Astrocyte (in vitro differentiated cells and primary cell): ENCODE data around the gene CXorf66.

Source experiments
- EZH2 ChIP-seq: IDR thresholded peaks from 2 replicates; pipeline ENCODE4 v1.6.1; 2012; ENCODE audit warnings: mild to moderate bottlenecking, low read length, inconsistent platforms; ENCODE audit not compliant: insufficient read depth
- TF ChIP-seq, protein P1 (sequence below): IDR thresholded peaks from 2 replicates; pipeline ENCODE4 v1.5.1; 2011; ENCODE audit warnings: low read depth, mild to moderate bottlenecking, inconsistent platforms, low read length, moderate library complexity; ENCODE audit not compliant: insufficient read depth

DNA sequence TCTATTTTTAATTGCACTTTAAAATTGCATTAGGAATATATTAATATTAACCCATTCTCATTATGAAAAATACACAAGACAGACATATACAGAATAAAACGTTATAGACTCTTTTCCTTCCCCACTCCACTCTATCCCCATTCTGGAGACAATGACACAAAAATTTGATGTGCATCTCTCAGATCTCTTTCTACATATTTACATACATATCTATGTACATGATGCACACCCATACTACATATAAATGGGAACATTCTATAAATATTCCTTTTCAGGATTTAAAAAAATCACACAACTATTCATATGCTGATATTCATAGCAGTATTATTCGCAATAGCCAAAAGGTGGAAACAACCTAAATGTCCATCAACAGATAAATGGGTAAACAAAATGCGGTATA lies 2.4 kb upstream of the CXorf66 start:
- TF ChIP-seq, protein P1, sequence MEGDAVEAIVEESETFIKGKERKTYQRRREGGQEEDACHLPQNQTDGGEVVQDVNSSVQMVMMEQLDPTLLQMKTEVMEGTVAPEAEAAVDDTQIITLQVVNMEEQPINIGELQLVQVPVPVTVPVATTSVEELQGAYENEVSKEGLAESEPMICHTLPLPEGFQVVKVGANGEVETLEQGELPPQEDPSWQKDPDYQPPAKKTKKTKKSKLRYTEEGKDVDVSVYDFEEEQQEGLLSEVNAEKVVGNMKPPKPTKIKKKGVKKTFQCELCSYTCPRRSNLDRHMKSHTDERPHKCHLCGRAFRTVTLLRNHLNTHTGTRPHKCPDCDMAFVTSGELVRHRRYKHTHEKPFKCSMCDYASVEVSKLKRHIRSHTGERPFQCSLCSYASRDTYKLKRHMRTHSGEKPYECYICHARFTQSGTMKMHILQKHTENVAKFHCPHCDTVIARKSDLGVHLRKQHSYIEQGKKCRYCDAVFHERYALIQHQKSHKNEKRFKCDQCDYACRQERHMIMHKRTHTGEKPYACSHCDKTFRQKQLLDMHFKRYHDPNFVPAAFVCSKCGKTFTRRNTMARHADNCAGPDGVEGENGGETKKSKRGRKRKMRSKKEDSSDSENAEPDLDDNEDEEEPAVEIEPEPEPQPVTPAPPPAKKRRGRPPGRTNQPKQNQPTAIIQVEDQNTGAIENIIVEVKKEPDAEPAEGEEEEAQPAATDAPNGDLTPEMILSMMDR, result no peak
- TF ChIP-seq EZH2, result no peak
